ENCODE measurements around the gene CASP8. TPM values are rescaled to one million over a fixed set of nuclear protein-coding genes. Genes with fewer than 3 reads are reported as not detected.
"Not testable (repeated sequence)": the region's sequence is repeated elsewhere in the genome, so short reads cannot be mapped to it uniquely, and the experiment has no call there.

The CASP8 gene
- total RNA-seq, 1 donor from 2014 or later, result 12.1 TPM

DNA sequence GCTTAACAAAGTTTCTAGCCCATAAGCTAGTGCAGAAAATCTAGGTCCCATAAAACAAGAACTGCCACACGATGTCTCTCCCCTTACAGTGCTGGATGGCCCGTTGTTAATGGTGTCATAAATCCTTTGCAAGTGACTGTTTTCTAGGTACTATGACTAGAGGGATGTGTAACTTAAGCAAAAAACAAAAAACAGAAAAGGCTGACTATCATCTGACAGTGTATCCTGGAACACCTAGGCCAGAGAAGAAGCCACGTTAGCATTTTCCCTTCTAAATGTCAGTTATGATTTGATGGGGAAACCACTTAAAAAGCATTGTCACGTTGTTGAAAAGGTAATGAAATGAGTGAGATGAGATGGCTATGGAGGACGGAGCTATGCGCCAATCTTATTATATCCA is 2.4 kb downstream of the CASP8 start:
- intact Hi-C loops (cut with DNase I), result no loop called here
- ATAC-seq, result no peak
- no peak for DNase-seq (ENCODE audit: low spot score)

GRCh38 chr2:201263779-201264178 is 3.4 kb downstream of the CASP8 start:
- intact Hi-C loops (cut with DNase I), result no loop called here
- DNase-seq (ENCODE audit: low spot score) (no peak), ATAC-seq (no peak)

- DNase-seq (ENCODE audit: low spot score), result no peak
- ATAC-seq, result no peak
- intact Hi-C loops (cut with DNase I), result no loop called here
Measured at GRCh38 chr2:201264472-201265173, 4.3 kb downstream of the CASP8 start.

- DNase-seq (ENCODE audit: low spot score) (no peak), ATAC-seq (no peak)
- intact Hi-C loops (cut with DNase I), result no loop called here
Measured at GRCh38 chr2:201266629-201267028, 6.3 kb downstream of the CASP8 start.

- intact Hi-C loops (cut with DNase I), result no loop called here
- no peak for ATAC-seq
- no peak for DNase-seq (ENCODE audit: low spot score)
Measured at GRCh38 chr2:201267278-201268030, 7.1 kb downstream of the CASP8 start.

- DNase-seq (ENCODE audit: low spot score) (no peak), ATAC-seq (no peak)
- intact Hi-C loops (cut with DNase I), result no loop called here
Measured at GRCh38 chr2:201269764-201270163, 9.4 kb downstream of the CASP8 start.

- ATAC-seq, result no peak
- no peak for DNase-seq (ENCODE audit: low spot score)
- intact Hi-C loops (cut with DNase I), result no loop called here
Measured at GRCh38 chr2:201270293-201271001, 10.1 kb downstream of the CASP8 start.

DNA sequence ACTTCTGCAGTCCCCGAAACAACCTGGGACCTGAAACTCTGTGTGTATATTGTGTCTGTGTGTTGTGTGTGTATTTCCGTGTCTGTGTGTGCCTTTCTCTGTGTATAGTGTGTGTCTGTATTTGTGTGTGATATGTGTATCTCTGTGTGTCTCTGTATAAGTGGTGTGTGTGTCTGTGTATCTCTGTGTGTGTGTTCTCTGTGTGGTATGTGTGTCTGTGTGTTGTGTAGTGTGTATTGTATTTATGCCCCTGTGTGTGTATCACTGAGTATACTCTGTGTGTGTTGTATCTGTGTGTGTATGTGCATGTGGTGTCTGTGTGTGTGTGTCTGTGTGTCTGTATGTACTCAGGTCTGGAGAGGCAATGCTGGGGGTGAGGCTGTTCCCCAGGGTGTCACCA is 11.6 kb downstream of the CASP8 start:
- no peak for DNase-seq (ENCODE audit: low spot score)
- ATAC-seq, result no peak
- intact Hi-C loops (cut with DNase I), result no loop called here

GRCh38 chr2:201273330-201273983 is 13.1 kb downstream of the CASP8 start:
- intact Hi-C loops (cut with DNase I), result no loop called here
- DNase-seq (ENCODE audit: low spot score), result no peak
- ATAC-seq, result no peak

GRCh38 chr2:201275069-201275468 is 14.7 kb downstream of the CASP8 start:
- intact Hi-C loops (cut with DNase I), result no loop called here
- ATAC-seq (no peak), DNase-seq (ENCODE audit: low spot score) (no peak)

GRCh38 chr2:201275990-201276389 is 15.7 kb downstream of the CASP8 start:
- DNase-seq (ENCODE audit: low spot score) (no peak), ATAC-seq (no peak)
- intact Hi-C loops (cut with DNase I), result no loop called here

- intact Hi-C loops (cut with DNase I), result no loop called here
- DNase-seq (ENCODE audit: low spot score) (no peak), ATAC-seq (no peak)
Measured at GRCh38 chr2:201276511-201276910, 16.2 kb downstream of the CASP8 start.

- no peak for ATAC-seq
- intact Hi-C loops (cut with DNase I), result no loop called here
- no peak for DNase-seq (ENCODE audit: low spot score)
Measured at GRCh38 chr2:201279079-201279478, 18.7 kb downstream of the CASP8 start.

- intact Hi-C loops (cut with DNase I), result no loop called here
- ATAC-seq (no peak), DNase-seq (ENCODE audit: low spot score) (no peak)
Measured at GRCh38 chr2:201280191-201281040, 20.1 kb downstream of the CASP8 start.

DNA sequence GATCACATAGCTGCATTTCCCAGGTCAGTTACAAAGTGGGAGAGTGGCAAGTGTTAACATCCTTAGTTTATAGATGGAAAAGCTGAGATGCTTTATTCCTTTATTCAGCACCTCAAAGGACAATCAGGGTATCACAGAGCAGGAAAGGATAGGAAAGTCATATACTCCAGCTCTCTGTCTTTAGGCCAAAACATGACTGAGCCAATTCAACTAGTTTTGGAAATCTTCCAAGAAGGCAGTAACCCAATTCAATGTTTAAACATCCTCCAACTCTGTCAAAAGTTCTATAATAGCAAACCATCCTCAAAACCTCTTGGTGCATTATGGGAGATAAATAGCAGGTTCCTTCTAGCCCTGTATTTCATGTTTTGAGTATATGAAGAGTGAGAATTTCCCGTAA is 25.2 kb downstream of the CASP8 start:
- DNase-seq (ENCODE audit: low spot score) (no peak), ATAC-seq (no peak)
- intact Hi-C loops (cut with DNase I), result no loop called here

- intact Hi-C loops (cut with DNase I); DNase-seq (ENCODE audit: low spot score); ATAC-seq: not testable (repeated sequence)
Measured at GRCh38 chr2:201290457-201291148, 30.3 kb downstream of the CASP8 start.

DNA sequence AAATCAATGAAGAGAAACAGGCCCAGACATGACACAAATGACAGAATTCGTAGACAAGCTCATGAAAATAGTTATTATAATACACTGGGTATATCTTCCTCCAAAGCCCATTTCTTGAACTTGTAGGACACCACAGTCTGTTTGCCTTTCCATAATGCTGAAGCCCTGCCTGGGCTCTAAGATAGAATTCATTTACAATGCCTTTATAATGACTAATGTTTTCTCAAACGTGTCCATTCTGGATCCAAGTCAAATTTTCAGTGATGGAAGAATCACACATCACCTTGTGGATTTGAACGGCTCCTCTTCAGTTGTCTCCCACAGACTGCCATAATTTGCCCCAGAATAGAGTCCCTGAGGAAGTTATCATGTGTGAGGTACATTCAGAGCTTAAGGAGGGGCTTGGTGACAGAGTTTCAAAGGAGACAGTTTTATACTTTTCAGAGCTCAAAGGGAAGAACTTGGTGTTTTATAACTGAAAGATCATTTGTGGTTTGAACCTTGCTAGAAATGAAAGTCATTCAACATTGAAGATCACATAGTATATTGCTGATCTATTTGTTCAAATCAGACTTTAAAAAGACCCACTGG is 38.2 kb downstream of the CASP8 start:
- intact Hi-C loops (cut with DNase I), result no loop called here
- no peak for DNase-seq (ENCODE audit: low spot score)
- ATAC-seq, result no peak

DNA sequence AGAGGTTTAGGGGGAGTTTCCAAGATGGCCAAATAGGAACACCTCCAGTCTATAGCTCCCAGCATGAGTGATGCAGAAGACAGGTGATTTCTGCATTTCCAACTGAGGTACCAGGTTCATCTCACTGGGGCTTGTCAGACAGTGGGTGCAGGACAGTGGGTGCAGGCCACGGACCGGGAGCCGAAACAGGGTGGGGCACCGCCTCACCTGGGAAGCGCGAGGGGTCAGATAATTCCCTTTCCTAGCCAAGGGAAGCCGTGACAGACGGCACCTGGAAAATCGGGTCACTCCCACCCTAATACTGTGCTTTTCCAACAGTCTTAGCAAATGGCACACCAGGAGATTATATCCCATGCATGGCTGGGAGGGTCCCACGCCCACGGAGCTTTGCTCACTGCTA is 39.6 kb downstream of the CASP8 start:
- DNase-seq (ENCODE audit: low spot score); ATAC-seq; intact Hi-C loops (cut with DNase I): not testable (repeated sequence)

Data from sciatic nerve (tissue), 2 donors.